HepG2 (cell line): Measurements from ENCODE around the gene IKZF2. TPM values are rescaled to one million over a fixed set of nuclear protein-coding genes. Genes with fewer than 3 reads are reported as not detected.
A peak's percentile ranks its signal among the peaks of the same experiment; 100 is the strongest.

Experiments
- ASH2L ChIP-seq: fragments of 300-600, 200-600 bp; sonication (generic); IDR thresholded peaks from 2 replicates; pipeline ENCODE4 v1.7.0; 2017; ENCODE audit warnings: low read depth, mild to moderate bottlenecking, moderate library complexity, mixed read lengths, low read length; ENCODE audit not compliant: insufficient read length
- FOXA3 ChIP-seq: IDR thresholded peaks from 2 replicates; pipeline ENCODE4 v1.6.1; 2016; ENCODE audit warnings: missing genetic modification reagents, missing compliant biosample characterization
- JUND ChIP-seq: sonication (generic); formaldehyde crosslinking; IDR thresholded peaks from 2 replicates; pipeline ENCODE4 v1.8.0; 2022; ENCODE audit warnings: mild to moderate bottlenecking, missing genetic modification reagents
- KDM5B ChIP-seq: sonication (generic); formaldehyde crosslinking; IDR thresholded peaks from 2 replicates; pipeline ENCODE4 v1.4.0; 2020; ENCODE audit warnings: missing genetic modification reagents, mild to moderate bottlenecking, borderline replicate concordance
- MXD4 ChIP-seq: IDR thresholded peaks from 2 replicates; pipeline ENCODE4 v1.6.1; 2016; ENCODE audit warnings: mild to moderate bottlenecking, missing biosample characterization, missing genetic modification reagents
- NCOR1 ChIP-seq: fragments of 200-600 bp; sonication (generic); IDR thresholded peaks from 2 replicates; pipeline ENCODE4 v1.7.0; 2017; ENCODE audit warnings: antibody characterized with exemption, low read length, borderline replicate concordance
- RERE ChIP-seq: IDR thresholded peaks from 2 replicates; pipeline ENCODE4 v1.6.1; 2016; ENCODE audit warnings: low read depth, missing genetic modification reagents, missing compliant biosample characterization
- TGIF2 ChIP-seq: IDR thresholded peaks from 2 replicates; pipeline ENCODE4 v1.6.1; 2016; ENCODE audit warnings: control low read depth, missing compliant biosample characterization
- UBTF ChIP-seq: sonication (generic); formaldehyde crosslinking; IDR thresholded peaks from 2 replicates; pipeline ENCODE4 v1.4.0; 2020; ENCODE audit warnings: mild to moderate bottlenecking, missing genetic modification reagents
- ZBTB2 ChIP-seq: sonication (generic); formaldehyde crosslinking; IDR thresholded peaks from 2 replicates; pipeline ENCODE4 v1.8.0; 2022; ENCODE audit warnings: low read depth, missing genetic modification reagents
- ZBTB37 ChIP-seq: sonication (generic); formaldehyde crosslinking; IDR thresholded peaks from 2 replicates; pipeline ENCODE4 v1.4.0; 2020; ENCODE audit warnings: mild to moderate bottlenecking, missing genetic modification reagents
- ZFP91 ChIP-seq: sonication (generic); formaldehyde crosslinking; IDR thresholded peaks from 2 replicates; pipeline ENCODE4 v1.9.0; 2022; ENCODE audit warnings: missing genetic modification reagents, mild to moderate bottlenecking, borderline replicate concordance
- ZNF101 ChIP-seq: sonication (generic); formaldehyde crosslinking; IDR thresholded peaks from 2 replicates; pipeline ENCODE4 v1.4.0; 2020; ENCODE audit warnings: mild to moderate bottlenecking, low read depth, missing genetic modification reagents, borderline replicate concordance
- ZNF292 ChIP-seq: sonication (generic); formaldehyde crosslinking; IDR thresholded peaks from 2 replicates; pipeline ENCODE4 v1.8.1; 2022; ENCODE audit warnings: mild to moderate bottlenecking, low read depth, missing genetic modification reagents, borderline replicate concordance
- ZNF326 ChIP-seq: sonication (generic); formaldehyde crosslinking; IDR thresholded peaks from 2 replicates; pipeline ENCODE4 v1.4.0; 2020; ENCODE audit warnings: missing genetic modification reagents, borderline replicate concordance
- ZNF768 ChIP-seq: sonication (generic); formaldehyde crosslinking; IDR thresholded peaks from 2 replicates; pipeline ENCODE4 v1.4.0; 2020; ENCODE audit warnings: missing genetic modification reagents
- polyA plus RNA-seq, 8 experiments: library from polyadenylated mRNA; depleted of rRNA in 3 of 8; stranded (reverse) in 7 of 8; unstranded in 1 of 8; fragments of >200 nt; fragmentation: Illumina TruSeq in 4 of 8; extraction: Trizol in 4 of 8; gene quantifications; 2 replicates each; pipeline versions ENCODE4 v1.2.1 to v1.2.3, GENCODE V29; 2011 to 2016; ENCODE audit warnings: low read depth in 4 of 8, missing spikeins in 1 of 8, mixed read lengths in 1 of 8; ENCODE audit not compliant: insufficient read depth in 1 of 8
- total RNA-seq, 5 experiments: library from RNA; depleted of rRNA; stranded (reverse); fragments of >200 nt; fragmentation: Illumina TruSeq; extraction: Trizol; gene quantifications; 2 replicates each; pipeline ENCODE4 v1.2.3, GENCODE V29; 2016; ENCODE audit warnings: low read depth in 1 of 5

Gene IKZF2
- total and polyA plus RNA-seq, 2 of the 13 experiments (the other 11 are each of a cell fraction or from before 2014, with no cell fraction given): 0.18 to 0.86 TPM

- TF ChIP-seq KDM5B (CRISPR knock-in tag): peak; percentile 65; the same call in 1 of the 2 replicates
- peak; percentile 62; the same call in 1 of the 2 replicates for TF ChIP-seq ZBTB2 (CRISPR knock-in tag)
- TF ChIP-seq ZNF768 (CRISPR knock-in tag): peak; percentile 66; the same call in 1 of the 2 replicates
- no peak for TF ChIP-seq TGIF2
- TF ChIP-seq NCOR1: no peak
- peak; percentile 31 for TF ChIP-seq ASH2L
- no peak for TF ChIP-seq RERE
- no peak for TF ChIP-seq ZNF292 (CRISPR knock-in tag)
- TF ChIP-seq FOXA3: no peak
- no peak for TF ChIP-seq MXD4
- peak; percentile 69 for TF ChIP-seq UBTF (CRISPR knock-in tag)
- no peak for TF ChIP-seq ZBTB37 (CRISPR knock-in tag)
- TF ChIP-seq ZNF326: no peak
- no peak for TF ChIP-seq JUND (CRISPR knock-in tag)
- TF ChIP-seq ZNF101 (CRISPR knock-in tag): no peak
- no peak for TF ChIP-seq ZFP91 (CRISPR knock-in tag)
These were observed at the start of gene IKZF2 (continued) for GRCh38 chr2:213151437-213152064.
